HG03460 (cell line): ENCODE data around the gene PDE4D.

Source experiments
- ATAC-seq: cut with Tn5 transposase; IDR thresholded peaks from one replicate; pipeline ENCODE4 v1.9.1; 2021; ENCODE audit not compliant: unreplicated experiment

The PDE4D gene

DNA sequence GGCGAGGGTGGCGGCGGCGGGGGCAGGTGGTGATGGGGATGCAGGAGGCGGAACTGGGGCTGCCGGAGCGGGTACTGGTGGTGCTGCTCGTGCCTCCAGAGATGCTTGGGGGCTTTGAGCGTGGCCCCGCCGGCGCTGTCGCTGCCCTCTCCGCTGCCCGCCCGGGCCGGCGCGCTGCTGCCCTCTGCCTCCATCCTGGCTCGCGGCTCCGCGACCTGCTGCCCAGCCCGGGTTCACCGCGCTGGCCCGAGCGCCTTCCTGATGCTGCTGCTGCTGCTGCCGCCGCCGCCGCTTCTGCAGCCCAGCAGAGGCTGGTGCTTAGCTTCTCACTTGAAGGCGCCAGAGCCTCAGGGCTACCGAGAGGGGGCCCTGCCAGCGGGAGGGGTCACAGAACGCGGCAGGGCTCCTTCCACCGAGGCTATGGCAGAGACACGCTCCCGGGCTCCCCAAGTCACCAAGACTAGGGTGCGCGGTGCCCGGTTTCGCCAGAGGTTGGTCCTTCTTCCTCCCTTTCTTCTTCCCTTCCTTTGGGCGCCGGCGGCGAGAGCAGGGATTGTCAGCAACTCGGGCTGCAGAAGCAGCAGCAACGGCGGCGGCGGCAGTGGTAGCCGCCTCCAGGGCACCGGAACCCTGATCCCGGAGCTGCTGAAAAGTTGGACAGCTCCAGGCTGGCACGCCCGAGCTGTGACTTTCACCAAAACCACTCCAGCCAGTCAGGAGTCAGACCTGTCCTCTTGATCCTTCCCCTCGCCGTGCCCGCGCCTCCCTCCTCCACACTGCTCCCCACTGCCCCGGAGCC, at the start of gene PDE4D:
Gene PDE4D, minus strand, starts transcription at position 298 of the 799 bp plus-strand sequence.
- no peak for ATAC-seq

DNA sequence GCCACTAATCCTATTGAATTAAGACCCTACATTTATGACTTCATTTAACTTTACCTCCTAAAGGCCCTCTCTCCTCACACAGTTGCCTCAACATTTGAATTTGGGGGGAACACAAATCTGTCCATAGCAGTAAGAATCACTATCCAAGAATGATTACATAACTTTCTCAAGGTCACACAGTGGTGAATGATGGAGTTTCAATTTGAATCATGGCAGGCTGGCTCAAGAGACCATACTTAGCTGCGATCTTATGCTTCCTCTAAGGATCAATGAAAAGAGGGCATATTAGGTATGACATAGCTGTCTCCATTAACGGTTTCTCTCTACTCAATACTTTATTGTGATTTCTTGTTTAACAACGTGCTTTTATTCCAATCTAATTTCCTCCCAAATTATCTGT, 44.1 kb upstream of the PDE4D start:
- no peak for ATAC-seq

DNA sequence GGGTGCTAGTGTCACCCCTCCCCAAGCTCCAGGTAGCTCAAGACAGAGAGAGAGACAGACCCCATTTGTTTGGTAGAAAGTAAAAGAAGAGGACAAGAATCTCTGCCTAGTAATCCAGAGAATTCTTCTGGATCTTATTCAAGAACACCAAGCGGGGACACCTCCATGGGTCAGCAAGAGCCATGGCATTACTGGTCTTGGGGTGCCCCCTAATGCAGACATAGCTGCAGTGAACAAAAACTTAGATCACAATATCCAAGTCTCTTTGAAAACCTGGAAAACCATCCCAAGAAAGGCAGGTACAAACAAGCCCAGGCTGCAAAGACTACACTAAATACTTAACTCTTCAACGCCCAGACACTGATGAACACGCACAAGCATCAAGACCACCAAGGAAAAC, 29.9 kb upstream of the PDE4D start:
- ATAC-seq, result no peak

DNA sequence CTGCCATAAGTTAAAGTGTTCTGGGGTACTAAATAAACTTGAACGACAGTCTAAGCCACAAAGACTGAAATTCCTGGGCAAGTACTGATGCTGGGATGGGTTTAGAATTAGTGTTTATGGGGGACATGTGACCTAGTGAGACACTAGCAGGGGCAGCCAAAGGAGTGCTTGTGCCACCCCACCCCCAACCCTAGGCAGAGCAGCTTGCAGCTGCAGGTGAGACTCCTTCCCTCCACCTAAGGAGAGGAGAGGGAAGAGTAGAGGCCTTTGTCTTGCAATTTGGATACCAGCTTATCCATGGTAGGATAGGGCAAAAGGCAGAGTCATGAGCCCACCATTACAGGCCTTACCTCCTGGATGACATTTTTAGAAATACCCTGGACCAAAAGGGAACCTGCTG, 28.7 kb upstream of the PDE4D start:
- ATAC-seq, result no peak

DNA sequence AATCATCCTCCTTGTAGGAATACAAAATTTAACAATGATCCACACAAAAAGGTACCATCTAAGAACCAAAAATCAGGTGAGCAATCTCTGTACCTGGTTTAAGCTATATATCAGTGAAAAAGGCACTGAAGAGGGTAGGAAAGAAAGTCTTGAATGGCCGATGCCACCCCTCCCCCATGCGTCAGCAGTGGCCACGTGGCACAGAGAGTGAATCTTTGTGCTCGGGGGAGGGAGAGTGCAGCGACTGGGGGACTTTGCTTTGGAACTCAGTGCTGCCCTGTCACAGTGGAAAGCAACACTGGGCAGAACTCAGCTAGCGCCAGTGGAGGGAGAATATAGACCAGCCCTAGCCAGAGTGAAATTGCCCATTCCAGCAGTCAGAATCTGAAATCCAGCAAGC, 28.3 kb upstream of the PDE4D start:
- ATAC-seq, result no peak

DNA sequence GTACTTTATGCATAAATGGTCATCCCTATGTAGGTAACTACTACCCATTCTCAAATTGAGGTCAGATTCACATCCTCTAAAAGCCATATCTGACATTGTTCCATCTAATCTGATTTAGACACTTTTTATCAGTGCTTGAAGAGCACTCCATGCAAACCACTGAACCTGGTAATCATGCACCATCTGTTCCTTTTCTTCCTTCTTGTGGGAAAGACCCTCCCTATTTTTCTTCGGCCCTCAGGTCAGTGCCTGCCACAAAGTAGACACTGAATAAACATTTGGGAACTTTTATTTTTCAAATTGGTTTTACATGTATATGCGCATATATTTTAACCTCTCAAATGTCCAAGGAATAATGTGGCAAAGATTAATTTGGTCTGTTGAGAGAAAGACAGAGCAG, 26.0 kb upstream of the PDE4D start:
- no peak for ATAC-seq

DNA sequence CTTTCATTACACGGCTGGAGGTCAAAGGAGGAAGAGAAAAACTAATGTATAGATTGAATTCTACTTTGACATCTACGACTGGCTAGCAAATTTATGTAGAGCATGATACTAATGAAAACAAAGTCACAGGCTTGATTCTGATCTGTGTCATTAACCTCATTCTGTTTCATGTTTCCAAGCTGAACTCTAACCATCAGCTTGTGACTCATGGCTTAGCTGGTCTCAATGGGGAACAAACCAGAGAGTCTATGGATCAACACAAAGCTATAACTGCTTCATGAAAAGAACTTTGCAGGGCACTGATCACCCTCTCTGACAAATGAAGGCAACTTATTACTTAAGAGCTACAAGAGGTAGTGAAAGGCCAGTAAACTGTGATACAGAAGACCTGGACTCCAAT, 23.6 kb upstream of the PDE4D start:
- ATAC-seq, result no peak

DNA sequence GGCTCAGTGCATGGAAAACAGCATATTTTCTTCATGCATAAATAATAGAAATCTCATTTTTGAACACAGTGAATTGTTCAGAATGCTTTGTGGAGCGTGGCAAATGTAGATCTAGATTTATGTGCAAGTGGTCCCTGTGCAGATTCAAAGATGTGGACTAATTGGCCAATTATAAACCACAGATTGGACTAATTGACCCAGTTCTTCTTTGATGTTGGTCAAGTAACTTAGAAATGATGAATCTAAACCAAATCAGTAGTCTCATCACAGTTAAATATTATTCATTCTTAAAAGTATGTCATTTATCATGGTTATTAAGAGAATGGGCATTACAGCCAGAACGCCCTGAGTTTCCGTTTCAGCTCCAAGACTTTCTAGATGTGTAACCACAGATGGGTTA, 11.7 kb upstream of the PDE4D start:
- no peak for ATAC-seq

DNA sequence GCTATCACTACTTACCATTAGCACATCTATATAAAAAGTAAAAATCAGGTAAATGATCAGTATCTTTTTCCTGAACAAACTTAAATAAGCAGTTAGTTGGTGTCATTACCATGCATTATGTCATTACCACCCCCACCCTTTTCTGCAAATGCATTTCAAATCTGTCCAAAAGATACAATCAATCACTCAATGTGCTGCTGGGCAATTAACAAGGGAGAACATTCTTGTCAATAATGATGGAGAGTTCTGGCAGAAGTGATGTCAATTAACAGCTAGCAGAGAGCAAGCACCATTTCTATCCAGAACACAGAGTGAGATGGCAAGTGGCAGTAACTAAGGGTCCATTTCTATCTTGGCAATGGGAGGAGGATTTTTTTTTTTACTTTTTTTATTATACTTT, 3.5 kb upstream of the PDE4D start:
- no peak for ATAC-seq

DNA sequence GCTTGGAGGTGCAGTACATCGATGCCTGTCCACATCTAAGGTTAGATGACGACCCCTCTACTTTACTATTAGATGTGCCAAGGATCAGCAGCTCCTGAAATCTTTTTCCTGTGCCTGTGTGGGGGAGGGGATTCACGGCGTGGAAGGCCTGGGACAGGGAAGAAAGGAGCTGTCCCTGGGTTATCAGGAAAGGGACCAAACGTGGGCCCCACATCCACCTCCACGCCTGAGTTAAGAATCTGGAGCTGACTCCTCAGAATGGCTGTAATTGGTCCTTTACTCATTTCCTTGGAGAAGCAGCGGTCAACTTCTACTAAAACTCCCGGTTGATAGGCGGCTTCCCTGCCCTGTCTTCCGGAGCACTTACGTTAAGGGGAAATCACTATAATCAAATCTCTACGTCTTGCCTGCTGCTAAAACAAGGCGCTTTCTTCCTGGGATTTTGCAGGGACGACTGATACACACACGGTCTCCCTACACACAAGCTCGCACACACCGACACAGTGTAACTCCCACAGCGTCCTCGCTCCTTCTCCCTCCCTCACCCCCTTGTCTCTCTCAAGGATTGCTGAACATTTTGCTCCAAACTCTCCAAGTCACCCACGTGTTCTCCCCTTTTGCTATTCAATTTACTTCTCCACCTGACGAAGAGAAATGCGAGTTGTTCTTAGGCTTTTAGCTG, 1.4 kb downstream of the PDE4D start:
- ATAC-seq, result no peak

DNA sequence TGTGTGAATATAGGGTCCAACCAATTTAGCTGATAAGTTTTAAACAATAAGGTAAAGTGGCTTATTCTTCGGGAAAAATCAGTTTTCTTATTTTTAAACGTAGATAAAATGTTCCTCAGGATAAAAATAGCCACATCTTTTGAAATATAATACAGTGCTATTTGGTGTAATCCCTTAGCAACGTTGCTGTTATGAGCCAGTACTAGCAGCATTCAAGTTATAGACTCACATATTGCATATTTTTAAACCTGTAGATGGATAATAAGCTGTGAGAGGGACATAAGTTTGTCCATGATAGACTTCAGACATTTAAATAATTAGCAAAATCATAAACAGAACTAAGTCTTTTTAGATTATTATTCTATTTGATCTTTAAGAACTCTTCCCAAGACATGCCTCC, 6.3 kb downstream of the PDE4D start:
- ATAC-seq, result no peak

DNA sequence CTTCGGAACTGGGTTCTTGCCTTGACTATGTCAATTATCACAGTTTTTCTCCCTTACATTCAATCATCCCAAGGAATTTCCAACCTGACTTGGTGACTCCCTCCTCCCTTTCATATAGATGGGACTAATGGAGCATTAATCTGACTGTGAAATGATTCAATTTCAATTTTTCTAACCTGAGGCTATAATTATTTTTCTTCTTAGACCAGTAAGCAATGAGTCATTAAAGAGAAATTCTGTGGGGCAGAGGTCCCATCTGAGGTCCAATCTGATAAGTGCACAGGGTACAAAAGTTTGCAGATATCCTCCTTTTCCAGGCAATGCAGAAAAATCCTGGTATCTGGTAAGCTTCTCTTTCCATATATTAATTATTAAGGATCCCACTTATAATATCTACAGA, 18.9 kb downstream of the PDE4D start:
- ATAC-seq, result no peak

DNA sequence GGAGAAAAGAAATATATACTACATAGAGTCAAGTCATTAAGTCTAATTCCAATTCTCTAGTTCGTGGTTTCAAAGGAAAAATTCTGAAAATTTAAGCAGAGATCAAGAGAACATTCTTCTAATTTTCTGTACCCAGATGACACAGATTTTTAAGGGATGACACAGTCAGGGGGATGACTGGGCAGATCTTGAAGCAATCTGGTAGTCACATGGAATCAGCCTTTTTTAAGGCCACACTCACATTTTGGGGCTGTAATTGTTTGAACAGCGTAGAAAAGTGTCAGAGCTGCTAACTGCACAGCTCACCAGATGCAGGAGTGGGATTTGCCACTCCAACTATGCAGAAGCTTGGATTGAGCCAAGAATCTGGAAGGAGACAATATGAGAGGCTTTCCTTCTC, 20.4 kb downstream of the PDE4D start:
- ATAC-seq, result no peak

DNA sequence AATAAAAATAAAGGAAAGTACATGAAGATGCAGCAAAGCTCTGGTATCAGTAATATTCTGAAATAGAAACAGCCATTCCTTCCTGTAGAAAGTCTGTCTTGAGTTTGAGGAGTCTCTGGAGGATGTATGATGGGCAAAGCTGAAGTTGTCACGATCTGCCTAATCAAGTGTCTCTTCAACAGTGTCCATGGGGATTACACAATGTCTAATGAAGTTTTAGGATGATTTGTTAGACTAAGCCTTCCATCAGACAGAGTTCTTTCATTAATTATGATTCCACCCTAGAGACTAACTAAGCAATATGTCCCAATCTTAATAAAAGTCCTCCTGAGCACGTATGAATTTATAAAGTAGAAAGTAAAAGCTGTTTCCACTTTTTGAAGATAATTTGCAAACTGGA, 26.9 kb downstream of the PDE4D start:
- ATAC-seq, result no peak

DNA sequence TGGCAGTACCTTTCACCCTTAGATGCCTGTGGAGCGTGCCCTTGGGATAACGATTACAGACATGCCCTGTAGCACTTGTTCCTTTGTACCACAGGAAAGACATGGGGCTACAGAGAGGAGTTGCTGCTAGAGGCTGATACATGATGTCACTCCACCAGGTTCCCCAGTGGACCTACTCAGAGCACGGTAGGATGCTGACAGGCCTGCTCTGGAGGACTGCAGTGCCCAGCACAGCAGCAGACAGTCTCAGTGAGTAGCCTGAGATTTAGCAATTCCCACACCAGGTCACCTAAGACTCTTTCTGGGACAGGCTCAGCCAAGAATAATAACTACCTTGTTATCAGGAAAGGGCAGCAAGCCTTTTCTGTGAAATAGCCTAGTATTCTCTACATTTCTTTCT, 28.8 kb downstream of the PDE4D start:
- ATAC-seq, result no peak

DNA sequence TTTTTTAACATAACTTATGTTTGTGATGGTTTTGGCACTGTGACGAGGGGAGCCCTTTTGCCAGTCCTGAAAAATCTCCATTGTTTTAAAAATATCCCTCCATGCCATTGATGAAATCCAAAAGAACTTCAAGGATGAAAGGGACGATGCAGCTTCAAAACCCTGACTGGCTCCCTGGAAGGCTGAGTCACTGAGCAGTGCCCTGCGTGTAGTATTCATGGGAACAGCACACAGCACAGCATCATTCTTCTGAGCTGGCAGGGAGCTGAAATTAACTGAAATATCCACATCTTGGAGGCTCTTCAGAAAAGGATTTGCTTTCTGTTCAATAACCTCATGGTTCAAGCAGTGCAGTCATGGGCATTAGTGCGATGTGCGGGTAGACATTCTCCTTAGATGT, 29.7 kb downstream of the PDE4D start:
- ATAC-seq, result no peak

DNA sequence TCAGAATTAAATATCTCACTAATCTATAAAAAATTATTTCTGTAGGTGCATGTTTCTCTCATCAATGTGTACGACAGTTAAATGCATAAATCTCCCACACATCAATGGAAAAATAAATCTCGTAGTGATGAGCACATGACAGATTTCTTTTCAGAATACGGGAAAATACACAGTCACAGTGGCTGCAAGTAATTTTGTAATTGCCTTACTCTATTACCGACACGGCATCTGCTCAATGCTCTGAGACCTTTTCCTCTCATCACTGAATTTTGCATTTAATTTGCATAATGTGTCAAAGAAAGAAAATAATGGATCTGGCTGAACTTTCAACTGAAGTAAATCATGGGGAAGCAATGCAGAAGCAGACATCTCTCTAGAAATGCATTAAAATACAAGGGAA, 37.2 kb downstream of the PDE4D start:
- ATAC-seq, result no peak

DNA sequence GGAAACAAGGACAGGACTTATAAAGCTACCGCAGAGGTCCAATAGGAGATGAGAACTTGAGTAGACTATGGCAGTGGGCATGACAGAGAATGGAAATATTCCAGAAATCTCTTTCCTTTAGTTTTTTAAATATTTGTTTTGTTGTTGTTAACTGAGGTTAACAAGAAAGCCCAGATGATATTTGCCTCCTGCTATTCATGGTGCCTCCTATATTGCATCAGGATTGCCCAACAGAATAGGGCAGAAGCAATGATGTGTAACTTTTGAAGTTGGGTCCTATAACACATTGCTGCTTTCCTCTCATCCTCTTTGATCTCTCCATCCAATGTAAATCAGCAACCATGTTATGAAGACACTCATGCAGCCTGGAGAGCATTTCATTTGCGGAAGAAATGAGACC, 42.8 kb downstream of the PDE4D start:
- ATAC-seq, result no peak

DNA sequence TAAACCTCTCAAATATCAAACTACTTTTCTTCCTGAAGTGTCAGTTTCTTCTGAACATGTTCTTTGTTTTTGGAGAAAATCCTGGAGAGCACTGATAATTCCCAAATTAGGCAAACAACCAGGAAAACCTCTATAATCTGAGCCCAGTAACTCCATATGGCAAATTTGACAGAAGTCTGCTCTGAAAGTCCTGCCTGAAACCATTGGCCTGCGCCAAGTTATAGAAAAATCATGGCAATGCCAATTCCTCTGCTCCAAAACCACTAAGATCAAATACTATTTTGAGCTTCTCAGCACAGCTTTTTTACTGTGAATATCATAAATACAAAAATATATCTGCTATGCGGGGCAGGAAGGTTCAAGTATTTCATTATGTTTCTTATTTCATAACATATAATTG, 45.9 kb downstream of the PDE4D start:
- ATAC-seq, result no peak

DNA sequence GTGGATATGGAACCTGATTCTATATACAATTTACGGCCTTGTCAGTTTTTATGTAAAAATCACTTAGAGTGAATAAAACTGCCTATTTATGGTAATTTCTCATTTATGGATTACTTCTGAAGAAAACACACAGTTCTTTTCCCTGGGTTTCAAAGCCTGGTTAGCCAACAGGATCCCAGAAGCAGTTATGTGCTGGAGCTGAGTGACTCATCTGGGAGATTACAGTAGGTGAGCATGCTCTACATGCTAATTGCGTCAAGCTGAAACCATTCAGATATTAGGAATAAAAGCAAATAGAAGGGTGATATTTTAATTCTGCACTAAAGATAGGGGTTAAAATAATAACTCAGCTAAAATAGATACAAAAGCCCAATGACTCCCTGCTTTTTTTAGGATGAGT, 47.8 kb downstream of the PDE4D start:
- no peak for ATAC-seq

DNA sequence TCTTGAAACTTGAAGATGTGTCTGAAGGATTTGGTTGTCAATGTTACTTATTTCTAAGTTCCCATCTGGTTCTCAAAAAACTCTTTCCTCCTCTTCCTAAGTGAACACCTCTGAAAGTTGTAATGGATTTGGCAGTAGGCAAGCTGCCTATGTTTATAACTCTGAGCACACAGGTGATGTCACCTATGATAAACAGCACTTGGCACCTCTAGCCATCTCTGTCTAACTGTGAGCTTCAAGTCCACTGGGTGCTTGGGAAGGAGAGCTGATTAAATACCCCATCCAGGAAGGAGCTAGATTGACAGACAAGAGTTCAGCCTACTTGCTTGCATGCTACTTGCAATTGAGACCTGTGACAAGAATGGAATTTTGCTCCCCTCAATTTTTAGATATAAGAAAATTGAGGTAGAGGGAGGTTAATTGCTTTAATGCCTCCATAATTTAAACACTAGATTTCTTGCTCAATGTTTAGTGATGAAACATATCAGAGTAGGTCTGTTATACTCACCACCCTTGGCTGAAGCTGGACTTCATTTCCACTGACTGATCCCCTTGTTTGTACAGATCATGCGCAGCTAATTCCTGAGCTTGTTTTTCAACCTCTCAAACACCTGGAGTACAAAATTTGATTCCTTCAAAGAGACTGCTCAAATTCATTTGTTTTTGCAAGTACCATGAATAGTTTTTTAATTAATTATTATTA, 49.9 kb downstream of the PDE4D start:
- no peak for ATAC-seq

DNA sequence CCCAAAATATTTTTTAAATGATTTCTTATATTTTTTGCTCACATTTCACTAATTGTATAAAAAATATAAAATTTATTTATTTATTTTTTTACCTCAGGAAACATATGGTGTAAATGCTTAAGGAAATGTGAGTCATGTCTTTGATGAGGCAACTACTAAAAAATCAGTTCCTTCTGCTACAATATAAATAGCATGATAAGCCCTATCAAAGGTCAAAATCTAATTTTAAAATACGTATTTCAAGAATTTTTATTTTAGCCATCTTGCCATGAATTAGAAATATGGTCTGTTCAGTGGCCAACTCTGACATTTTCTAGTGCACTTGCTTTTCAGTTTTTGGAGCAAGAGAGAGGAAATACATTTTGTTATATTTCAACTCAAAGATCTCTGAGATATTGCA, 50.5 kb downstream of the PDE4D start:
- ATAC-seq, result no peak
